Measurements from ENCODE around the gene ZNF683. TPM values are rescaled to one million over a fixed set of nuclear protein-coding genes. Genes with fewer than 3 reads are reported as not detected.

The ZNF683 gene
- total RNA-seq, 1 donor from 2014 or later = not detected

DNA sequence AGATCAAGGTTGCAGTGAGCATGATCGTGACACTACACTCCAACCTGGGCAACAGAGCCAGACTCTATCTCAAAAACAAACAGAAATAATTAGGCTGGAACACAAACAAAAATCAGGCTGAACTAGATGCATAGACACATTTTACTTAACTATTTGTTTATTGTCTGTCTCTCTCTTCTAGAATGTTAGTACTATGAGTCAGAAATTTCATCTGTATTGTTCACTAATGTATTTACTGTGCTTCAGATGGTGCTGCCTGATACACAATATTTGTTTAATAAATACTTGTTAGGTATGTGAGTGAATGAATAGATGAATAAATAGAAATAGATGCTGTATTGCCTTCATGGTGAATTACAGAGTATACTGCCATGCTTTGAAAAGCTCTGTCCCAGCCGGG, 32.1 kb upstream of the ZNF683 start:
- Histone ChIP-seq H3K27me3 (ENCODE audit: control insufficient read depth, insufficient read depth, low read length) (peaks cover 11% of the 10 kb centered on the region), H3K4me3 (ENCODE audit: low read depth, low read length) (no peak overlapping the region), H3K36me3 (ENCODE audit: control insufficient read depth, insufficient read depth, low read length) (no peaks in the 10 kb centered on the region)
- TF ChIP-seq, protein P1, sequence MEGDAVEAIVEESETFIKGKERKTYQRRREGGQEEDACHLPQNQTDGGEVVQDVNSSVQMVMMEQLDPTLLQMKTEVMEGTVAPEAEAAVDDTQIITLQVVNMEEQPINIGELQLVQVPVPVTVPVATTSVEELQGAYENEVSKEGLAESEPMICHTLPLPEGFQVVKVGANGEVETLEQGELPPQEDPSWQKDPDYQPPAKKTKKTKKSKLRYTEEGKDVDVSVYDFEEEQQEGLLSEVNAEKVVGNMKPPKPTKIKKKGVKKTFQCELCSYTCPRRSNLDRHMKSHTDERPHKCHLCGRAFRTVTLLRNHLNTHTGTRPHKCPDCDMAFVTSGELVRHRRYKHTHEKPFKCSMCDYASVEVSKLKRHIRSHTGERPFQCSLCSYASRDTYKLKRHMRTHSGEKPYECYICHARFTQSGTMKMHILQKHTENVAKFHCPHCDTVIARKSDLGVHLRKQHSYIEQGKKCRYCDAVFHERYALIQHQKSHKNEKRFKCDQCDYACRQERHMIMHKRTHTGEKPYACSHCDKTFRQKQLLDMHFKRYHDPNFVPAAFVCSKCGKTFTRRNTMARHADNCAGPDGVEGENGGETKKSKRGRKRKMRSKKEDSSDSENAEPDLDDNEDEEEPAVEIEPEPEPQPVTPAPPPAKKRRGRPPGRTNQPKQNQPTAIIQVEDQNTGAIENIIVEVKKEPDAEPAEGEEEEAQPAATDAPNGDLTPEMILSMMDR (IDR thresholded peaks at IDR 0.05; ENCODE audit: insufficient read depth, low read length, poor library complexity, severe bottlenecking) = no peak
- DNase-seq (ENCODE audit: low read depth) = no peak

DNA sequence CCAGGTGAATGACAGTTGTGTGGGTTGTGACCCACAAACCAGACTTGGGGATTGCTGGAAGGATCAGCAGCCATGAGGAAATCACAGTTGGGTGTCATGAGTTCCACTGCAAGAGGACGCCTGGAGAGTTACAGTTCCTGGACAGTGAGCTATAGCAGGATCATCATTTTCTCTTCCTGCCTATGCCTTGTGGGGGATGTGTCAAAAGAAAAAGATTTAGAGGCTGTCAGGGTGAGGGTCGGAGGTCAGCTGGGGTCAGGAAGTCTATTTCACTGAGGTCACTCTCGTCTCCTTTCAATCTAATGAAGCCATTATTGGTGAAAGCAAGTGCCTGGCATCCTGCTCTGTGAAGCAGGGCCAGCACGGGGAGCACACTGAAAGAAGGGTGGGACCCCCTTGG, 31.1 kb upstream of the ZNF683 start:
- peaks cover 4% of the 10 kb centered on the region for H3K27me3 ChIP-seq (ENCODE audit: control insufficient read depth, insufficient read depth, low read length)
- no peak overlapping the region for H3K4me3 ChIP-seq (ENCODE audit: low read depth, low read length)
- TF ChIP-seq, protein P1 (IDR thresholded peaks at IDR 0.05; ENCODE audit: insufficient read depth, low read length, poor library complexity, severe bottlenecking) = no peak
- H3K36me3 ChIP-seq (ENCODE audit: control insufficient read depth, insufficient read depth, low read length) = no peaks in the 10 kb centered on the region
- no peak for DNase-seq (ENCODE audit: low read depth)

DNA sequence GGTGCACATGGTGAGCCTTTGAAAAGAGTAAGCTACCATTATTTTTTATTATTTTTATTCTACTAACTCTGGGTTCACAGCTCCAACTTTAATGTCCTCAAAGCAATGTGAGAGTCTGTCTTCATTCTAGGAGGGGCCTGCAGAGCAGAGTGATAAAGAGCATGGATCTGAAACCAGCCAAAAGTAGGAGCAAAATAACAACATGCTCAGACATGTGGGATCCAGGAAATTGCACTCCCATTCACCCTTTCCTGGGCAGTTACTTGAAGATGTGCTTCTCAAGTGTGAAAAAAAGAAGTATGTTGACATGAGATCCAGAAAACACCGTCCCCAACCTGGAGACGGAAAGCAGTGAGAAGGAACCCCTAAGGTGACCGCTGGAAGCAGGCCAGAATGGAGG, 29.3 kb upstream of the ZNF683 start:
- TF ChIP-seq, protein P1 (IDR thresholded peaks at IDR 0.05; ENCODE audit: insufficient read depth, low read length, poor library complexity, severe bottlenecking) = no peak
- no peak for DNase-seq (ENCODE audit: low read depth)
- no peaks in the 10 kb centered on the region for H3K36me3 ChIP-seq (ENCODE audit: control insufficient read depth, insufficient read depth, low read length)

DNA sequence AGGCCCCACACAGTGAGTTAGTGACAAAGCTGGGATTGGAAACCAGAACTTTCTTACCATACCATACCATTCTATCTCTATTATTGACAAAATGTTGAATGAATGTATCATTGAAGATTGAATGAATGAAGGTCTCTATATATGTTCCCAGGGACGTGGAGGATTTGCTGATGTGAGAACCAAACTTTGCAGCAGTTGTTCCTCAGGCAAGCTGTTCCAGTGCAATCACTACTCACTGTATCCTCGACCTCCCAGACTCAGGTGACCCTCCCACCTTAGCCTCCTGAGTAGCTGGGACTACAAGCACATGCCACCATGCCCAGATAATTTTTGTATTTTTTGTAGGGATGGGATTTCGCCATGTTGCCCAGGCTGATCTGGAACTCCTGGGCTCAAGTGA, 26.5 kb upstream of the ZNF683 start:
- DNase-seq (ENCODE audit: low read depth) = no peak
- H3K27me3 ChIP-seq (ENCODE audit: control insufficient read depth, insufficient read depth, low read length) = peaks cover 4% of the 10 kb centered on the region
- TF ChIP-seq, protein P1 (IDR thresholded peaks at IDR 0.05; ENCODE audit: insufficient read depth, low read length, poor library complexity, severe bottlenecking) = no peak
- no peaks in the 10 kb centered on the region for H3K36me3 ChIP-seq (ENCODE audit: control insufficient read depth, insufficient read depth, low read length)
- H3K4me3 ChIP-seq (ENCODE audit: low read depth, low read length) = no peak overlapping the region

More for the DNA sequence above, 29.3 kb upstream of the ZNF683 start:
- Histone ChIP-seq H3K27me3 (ENCODE audit: control insufficient read depth, insufficient read depth, low read length) (peaks cover 4% of the 10 kb centered on the region), H3K4me3 (ENCODE audit: low read depth, low read length) (no peak overlapping the region)

DNA sequence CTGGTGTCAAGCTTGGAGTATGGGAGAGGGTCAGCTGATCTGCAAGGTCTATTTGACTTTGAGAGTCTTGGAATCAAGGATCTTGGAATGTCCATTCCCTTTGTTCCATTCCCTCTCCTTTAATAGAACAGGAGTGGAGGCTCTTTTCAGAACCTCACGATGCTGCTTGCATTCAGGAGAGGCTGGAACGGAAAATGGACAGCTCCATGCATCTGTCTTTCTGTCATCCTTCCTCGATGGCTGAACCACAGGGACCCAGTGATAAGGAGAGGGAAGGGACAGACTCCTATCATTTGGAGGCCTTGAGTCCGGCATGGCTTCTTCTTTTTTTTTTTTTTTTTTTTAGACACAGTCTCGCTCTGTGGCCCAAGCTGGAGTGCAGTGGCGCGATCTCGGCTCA, 23.2 kb upstream of the ZNF683 start:
- TF ChIP-seq, protein P1 (IDR thresholded peaks at IDR 0.05; ENCODE audit: insufficient read depth, low read length, poor library complexity, severe bottlenecking) = no peak
- DNase-seq (ENCODE audit: low read depth) = no peak
- Histone ChIP-seq H3K27me3 (ENCODE audit: control insufficient read depth, insufficient read depth, low read length) (no peaks in the 10 kb centered on the region), H3K36me3 (ENCODE audit: control insufficient read depth, insufficient read depth, low read length) (no peaks in the 10 kb centered on the region), H3K4me3 (ENCODE audit: low read depth, low read length) (no peak overlapping the region)

DNA sequence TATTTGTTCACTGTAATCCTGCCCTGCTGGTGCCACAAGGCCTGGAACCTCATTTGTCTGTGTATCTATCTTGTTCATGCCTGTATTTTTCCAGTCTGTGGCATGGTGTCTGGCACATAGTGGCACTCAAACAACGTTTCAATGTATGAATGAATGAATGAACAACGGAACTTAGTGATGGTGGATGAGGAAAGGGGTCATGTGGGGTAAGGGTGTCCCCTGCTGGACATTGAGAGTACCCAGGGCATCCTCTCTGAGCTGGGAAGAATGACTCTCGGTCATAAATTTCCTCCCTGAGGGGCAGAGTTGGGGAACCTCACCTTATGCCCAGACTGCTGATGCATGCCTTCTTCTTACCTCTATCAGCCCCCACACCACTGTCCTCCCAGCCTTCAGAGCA, 18.9 kb upstream of the ZNF683 start:
- Histone ChIP-seq H3K27me3 (ENCODE audit: control insufficient read depth, insufficient read depth, low read length) (no peaks in the 10 kb centered on the region), H3K4me3 (ENCODE audit: low read depth, low read length) (no peak overlapping the region), H3K36me3 (ENCODE audit: control insufficient read depth, insufficient read depth, low read length) (no peaks in the 10 kb centered on the region)
- TF ChIP-seq, protein P1 (IDR thresholded peaks at IDR 0.05; ENCODE audit: insufficient read depth, low read length, poor library complexity, severe bottlenecking) = peak; percentile 69
- DNase-seq (ENCODE audit: low read depth) = no peak

Data from kidney epithelial cell (primary cell).